Left lobe of liver (tissue), 1 donor: ENCODE measurements around the gene GPR158. TPM values are rescaled to one million over a fixed set of nuclear protein-coding genes. Genes with fewer than 3 reads are reported as not detected.

Experiments used
- total RNA-seq: library from RNA; stranded (reverse); gene quantifications from one replicate; pipeline ENCODE4 v1.2.1, GENCODE V29; 2021
- donor health status: DM: no; HTN: yes; CAD: no.

Gene GPR158
- total RNA-seq, 1 donor from 2014 or later, result not detected

Other genes starting within 250 kb of the GPR158 start
- gene PRTFDC1, start 222.4 kb upstream of the GPR158 start, total RNA-seq, result 0.63 TPM
- gene ENKUR, start 158.8 kb upstream of the GPR158 start, total RNA-seq, result 0.48 TPM
- gene THNSL1, start 158.4 kb upstream of the GPR158 start, total RNA-seq, result 9.2 TPM